ENCODE measurements around the gene FGF3. TPM values are rescaled to one million over a fixed set of nuclear protein-coding genes. Genes with fewer than 3 reads are reported as not detected.

FGF3 gene
- total and polyA plus RNA-seq, 10 of the 15 experiments (the other 5 are each of a cell fraction or from before 2014, with no cell fraction given): not detected

- BruUV-seq (replicated peaks): no TSS peak
- Histone ChIP-seq H2AFZ (ENCODE audit: control insufficient read depth, low read depth, low read length) (no peak overlapping the region), H3K4me2 (ENCODE audit: control insufficient read depth, insufficient read depth) (no peak overlapping the region), H4K20me1 (ENCODE audit: control insufficient read depth, insufficient read depth) (no peaks in the 10 kb centered on the region), H3K4me1 (ENCODE audit: control insufficient read depth, insufficient read depth, low read length) (no peaks in the 10 kb centered on the region), H3K9me3 (replicated peaks; ENCODE audit: control insufficient read depth, insufficient read depth, low read length) (no peaks in the 10 kb centered on the region), H3K27ac (ENCODE audit: control insufficient read depth, insufficient read depth) (no peak overlapping the region), H3K9ac (ENCODE audit: control insufficient read depth, insufficient read depth, low read length) (no peak overlapping the region), H3K36me3 (ENCODE audit: control insufficient read depth in 2 of 2, insufficient read depth in 2 of 2, low read length in 1 of 2) (no peaks in the 10 kb centered on the region), H3K27me3 (replicated peaks in 1 of 2; ENCODE audit: control insufficient read depth in 2 of 2, insufficient read depth in 2 of 2, low read length in 1 of 2) (peaks cover 0 to 2% of the 10 kb centered on the region in 2 experiments; a peak in 3 of 4 replicates), H3K4me3 (no peak overlapping the region), H3K79me2 (ENCODE audit: control insufficient read depth, insufficient read depth, low read length) (no peaks in the 10 kb centered on the region)
- RAD21 ChIA-PET (ENCODE audit: unreplicated experiment): no interaction called here
- in situ Hi-C loops (cut with MboI) (no loop called here), intact Hi-C loops (cut with micrococcal nuclease; ENCODE audit: unreplicated experiment) (no loop called here)
- 40% methylated on average over 8 of the region's 8 CpGs for WGBS (ENCODE audit: insufficient coverage, insufficient replicate concordance, low lambda C conversion rate, missing lambda C conversion rate)
- FAIRE-seq: no peak
- CTCF ChIA-PET: no interaction called here
- SMC1A ChIA-PET (ENCODE audit: uncharacterized antibody, unreplicated experiment): no interaction called here
- POLR2A ChIA-PET: interaction anchor here (0.7 kb wide), 1 partner anchor 100 kb away, joined by 3 read pairs; no protein-coding TSS in a partner anchor
- TF ChIP-seq POLR2AphosphoS2 (IDR thresholded peaks at IDR 0.05; ENCODE audit: low read depth, low read length): no peak
- TF ChIP-seq CBX3 (IDR thresholded peaks at IDR 0.05; ENCODE audit: borderline replicate concordance, low read depth): no peak
- no peak for ATAC-seq
- no peak for DNase-seq (ENCODE audit: low read depth, low spot score)
Observed at GRCh38 chr11:69778373-69778772, 40.8 kb downstream of the FGF3 start.

GRCh38 chr11:69775163-69775755 is 44.0 kb downstream of the FGF3 start, which contains the start of gene FGF4:
FGF4 (minus strand) TSS chr11:69775341; CDS start chr11:69775084, 257 bp downstream.
- Histone ChIP-seq H3K4me3 (no peak within 1 kb of the TSS), H3K27me3 (replicated peaks in 1 of 2; ENCODE audit: control insufficient read depth in 2 of 2, insufficient read depth in 2 of 2, low read length in 1 of 2) (peaks cover 0 to 2% of the 10 kb centered on the region in 2 experiments; a peak in 2 of 4 replicates), H3K36me3 (ENCODE audit: control insufficient read depth in 2 of 2, insufficient read depth in 2 of 2, low read length in 1 of 2) (no peaks in the 10 kb centered on the region), H3K9ac (ENCODE audit: control insufficient read depth, insufficient read depth, low read length) (no peak within 1 kb of the TSS), H4K20me1 (ENCODE audit: control insufficient read depth, insufficient read depth) (no peaks in the 10 kb centered on the region), H2AFZ (ENCODE audit: control insufficient read depth, low read depth, low read length) (no peak within 1 kb of the TSS), H3K27ac (ENCODE audit: control insufficient read depth, insufficient read depth) (no peak within 1 kb of the TSS), H3K79me2 (ENCODE audit: control insufficient read depth, insufficient read depth, low read length) (no peaks in the 10 kb centered on the region), H3K9me3 (replicated peaks; ENCODE audit: control insufficient read depth, insufficient read depth, low read length) (no peaks in the 10 kb centered on the region), H3K4me1 (ENCODE audit: control insufficient read depth, insufficient read depth, low read length) (no peaks in the 10 kb centered on the region), H3K4me2 (ENCODE audit: control insufficient read depth, insufficient read depth) (no peak within 1 kb of the TSS)
- ChIA-PET CTCF (no interaction called here), RAD21 (ENCODE audit: unreplicated experiment) (no interaction called here), SMC1A (ENCODE audit: uncharacterized antibody, unreplicated experiment) (no interaction called here), POLR2A (no interaction called here)
- 10% methylated on average over 56 of the region's 66 CpGs for WGBS (ENCODE audit: insufficient coverage, insufficient replicate concordance, low lambda C conversion rate, missing lambda C conversion rate)
- ATAC-seq (no peak), DNase-seq (ENCODE audit: low read depth, low spot score) (no peak), FAIRE-seq (no peak)
- in situ Hi-C loops (cut with MboI) (no loop called here), intact Hi-C loops (cut with micrococcal nuclease; ENCODE audit: unreplicated experiment) (no loop called here)
- no TSS peak for BruUV-seq (replicated peaks)
- no peak for TF ChIP-seq YBX1 (IDR thresholded peaks at IDR 0.05)
- no peak for TF ChIP-seq CEBPB (IDR thresholded peaks at IDR 0.05; ENCODE audit: borderline replicate concordance in 1 of 2, low read depth in 2 of 2, low read length in 2 of 2)
- TF ChIP-seq CBX3 (IDR thresholded peaks at IDR 0.05; ENCODE audit: borderline replicate concordance, low read depth): no peak
- no peak for TF ChIP-seq RAD21 (IDR thresholded peaks at IDR 0.05; ENCODE audit: insufficient read depth, low read depth, low read length)
- TF ChIP-seq CUX1 (IDR thresholded peaks at IDR 0.05; ENCODE audit: insufficient replicate concordance, low read depth, low read length): no peak
- TF ChIP-seq ZSCAN29 (IDR thresholded peaks at IDR 0.05): no peak
